Stromal cell of bone marrow (primary cell): ENCODE measurements around the gene HIC2.
"Not testable (repeated sequence)": the region's sequence is repeated elsewhere in the genome, so short reads cannot be mapped to it uniquely, and the experiment has no call there.

Source experiments
- DNase-seq: peaks from one replicate; pipeline ENCODE4 v3.0.0-alpha.2; 2012; ENCODE audit warnings: low read depth

The HIC2 gene, protein sequence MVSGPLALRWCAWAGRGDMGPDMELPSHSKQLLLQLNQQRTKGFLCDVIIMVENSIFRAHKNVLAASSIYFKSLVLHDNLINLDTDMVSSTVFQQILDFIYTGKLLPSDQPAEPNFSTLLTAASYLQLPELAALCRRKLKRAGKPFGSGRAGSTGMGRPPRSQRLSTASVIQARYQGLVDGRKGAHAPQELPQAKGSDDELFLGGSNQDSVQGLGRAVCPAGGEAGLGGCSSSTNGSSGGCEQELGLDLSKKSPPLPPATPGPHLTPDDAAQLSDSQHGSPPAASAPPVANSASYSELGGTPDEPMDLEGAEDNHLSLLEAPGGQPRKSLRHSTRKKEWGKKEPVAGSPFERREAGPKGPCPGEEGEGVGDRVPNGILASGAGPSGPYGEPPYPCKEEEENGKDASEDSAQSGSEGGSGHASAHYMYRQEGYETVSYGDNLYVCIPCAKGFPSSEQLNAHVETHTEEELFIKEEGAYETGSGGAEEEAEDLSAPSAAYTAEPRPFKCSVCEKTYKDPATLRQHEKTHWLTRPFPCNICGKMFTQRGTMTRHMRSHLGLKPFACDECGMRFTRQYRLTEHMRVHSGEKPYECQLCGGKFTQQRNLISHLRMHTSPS

GRCh38 chr22:21417227-21417746, at the start of gene HIC2:
Gene HIC2, plus strand, starts transcription at chr22:21417371. Its CDS starts 25,461 bp downstream, at chr22:21442832.
- DNase-seq: not testable (repeated sequence)

GRCh38 chr22:21368603-21369310, 48.4 kb upstream of the HIC2 start:
- not testable (repeated sequence) for DNase-seq

- DNase-seq: not testable (repeated sequence)
These were observed 41.3 kb upstream of the HIC2 start for GRCh38 chr22:21375880-21376279.

DNA sequence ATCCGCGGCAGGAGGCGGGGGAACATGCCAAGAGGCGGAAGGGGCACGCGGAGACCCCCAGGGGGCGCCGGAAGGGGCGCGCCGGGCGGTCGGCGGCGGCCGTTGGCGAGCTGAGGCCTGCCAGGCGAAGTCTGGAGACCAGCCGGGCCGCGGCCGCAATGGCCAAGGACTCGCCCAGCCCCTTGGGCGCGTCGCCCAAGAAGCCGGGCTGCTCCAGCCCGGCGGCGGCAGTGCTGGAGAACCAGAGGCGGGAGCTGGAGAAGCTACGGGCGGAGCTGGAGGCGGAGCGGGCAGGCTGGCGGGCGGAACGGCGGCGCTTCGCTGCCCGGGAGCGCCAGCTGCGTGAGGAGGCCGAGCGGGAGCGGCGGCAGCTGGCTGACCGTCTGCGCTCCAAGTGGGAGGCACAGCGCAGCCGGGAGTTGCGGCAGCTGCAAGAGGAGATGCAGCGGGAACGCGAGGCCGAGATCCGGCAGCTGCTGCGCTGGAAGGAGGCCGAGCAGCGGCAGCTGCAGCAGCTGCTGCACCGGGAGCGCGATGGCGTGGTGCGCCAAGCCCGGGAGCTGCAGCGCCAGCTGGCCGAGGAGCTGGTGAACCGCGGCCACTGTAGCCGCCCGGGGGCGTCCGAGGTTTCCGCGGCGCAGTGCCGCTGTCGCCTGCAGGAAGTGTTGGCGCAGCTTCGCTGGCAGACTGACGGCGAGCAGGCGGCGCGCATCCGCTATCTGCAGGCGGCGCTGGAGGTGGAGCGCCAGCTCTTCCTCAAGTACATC, 33.3 kb upstream of the HIC2 start, which contains the start of gene RIMBP3B:
TSS of gene RIMBP3B (plus strand) at position 51 of the 767 bp plus-strand sequence. CDS start at position 159, 108 bp downstream.
- not testable (repeated sequence) for DNase-seq

DNA sequence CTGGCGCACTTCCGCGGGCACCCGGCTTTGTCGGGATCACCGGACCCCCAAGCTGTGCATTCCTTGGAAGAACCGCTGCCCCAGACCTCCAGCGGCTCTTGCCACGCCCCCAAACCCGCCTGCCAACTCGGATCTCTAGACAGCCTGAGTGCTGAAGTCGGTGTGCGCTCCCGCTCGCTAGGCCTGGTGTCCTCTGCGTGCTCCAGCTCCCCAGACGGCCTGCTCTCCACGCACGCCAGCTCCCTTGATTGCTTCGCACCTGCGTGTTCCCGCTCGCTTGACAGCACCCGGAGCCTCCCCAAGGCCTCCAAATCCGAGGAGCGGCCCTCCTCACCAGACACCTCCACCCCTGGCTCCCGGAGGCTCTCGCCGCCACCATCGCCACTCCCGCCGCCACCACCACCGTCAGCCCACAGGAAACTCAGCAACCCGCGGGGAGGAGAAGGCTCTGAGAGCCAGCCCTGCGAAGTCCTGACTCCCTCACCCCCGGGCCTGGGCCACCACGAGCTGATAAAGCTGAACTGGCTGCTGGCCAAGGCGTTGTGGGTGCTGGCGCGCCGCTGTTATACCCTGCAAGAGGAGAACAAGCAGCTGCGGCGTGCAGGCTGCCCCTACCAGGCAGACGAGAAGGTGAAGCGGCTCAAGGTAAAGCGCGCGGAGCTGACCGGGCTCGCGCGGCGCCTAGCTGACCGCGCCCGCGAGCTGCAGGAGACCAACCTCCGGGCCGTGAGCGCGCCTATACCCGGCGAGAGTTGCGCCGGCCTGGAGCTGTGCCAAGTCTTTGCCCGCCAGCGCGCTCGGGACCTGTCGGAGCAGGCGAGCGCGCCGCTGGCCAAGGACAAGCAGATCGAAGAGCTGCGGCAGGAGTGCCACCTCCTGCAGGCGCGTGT, 32.5 kb upstream of the HIC2 start:
- DNase-seq: not testable (repeated sequence)

GRCh38 chr22:21389480-21389879, 27.7 kb upstream of the HIC2 start:
- DNase-seq: not testable (repeated sequence)

- DNase-seq: not testable (repeated sequence)
These were observed 27.2 kb upstream of the HIC2 start for GRCh38 chr22:21390013-21390412.

DNA sequence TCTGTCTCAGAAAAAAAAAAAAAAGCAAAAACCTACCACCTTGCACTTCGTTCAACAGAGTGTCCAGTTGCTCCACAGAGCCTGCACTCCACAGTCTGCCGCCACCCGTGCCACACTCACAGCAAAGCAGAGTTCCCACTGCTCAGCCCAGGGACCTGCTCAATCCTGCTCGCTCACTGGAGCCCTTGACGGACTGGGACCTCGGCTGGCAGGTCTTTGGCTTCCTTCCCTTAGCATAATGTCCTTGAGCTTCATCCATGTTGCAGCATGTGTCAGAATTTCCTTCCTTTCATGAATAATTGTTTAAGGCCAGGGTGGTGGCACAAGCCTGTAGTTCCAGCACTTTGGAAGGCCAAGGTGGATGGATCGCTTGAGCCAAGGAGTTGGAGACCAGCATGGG, 22.6 kb upstream of the HIC2 start:
- DNase-seq: not testable (repeated sequence)

- DNase-seq: not testable (repeated sequence)
These were observed 15.8 kb upstream of the HIC2 start for GRCh38 chr22:21401197-21401969.

DNA sequence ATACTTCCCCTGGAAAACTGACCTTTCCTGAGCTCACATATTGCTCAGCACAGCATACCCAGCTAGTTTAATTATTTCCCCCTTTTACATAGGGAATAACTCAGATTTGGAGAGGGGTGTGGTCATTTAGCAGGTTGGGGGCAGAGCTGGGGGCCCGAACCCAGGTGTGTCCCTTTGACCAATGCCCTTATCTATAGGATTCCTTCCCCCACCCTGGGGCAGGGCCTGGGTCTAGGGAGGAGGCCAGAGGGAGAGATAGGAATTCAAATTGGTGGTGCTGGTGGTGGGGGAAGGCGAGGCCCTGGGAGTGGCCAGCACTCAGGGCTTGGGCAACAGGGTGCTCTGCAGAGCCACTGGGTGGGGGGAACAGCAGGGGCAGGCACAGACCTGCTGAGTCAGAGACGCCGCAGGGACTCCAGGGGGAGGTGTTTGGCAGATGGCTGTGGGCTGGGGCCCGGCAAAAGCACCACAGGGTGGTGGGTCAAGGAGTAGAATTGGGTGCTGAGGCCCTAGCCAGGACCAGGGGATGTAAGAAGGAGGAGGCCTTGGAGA, 14.3 kb upstream of the HIC2 start:
- DNase-seq: not testable (repeated sequence)

GRCh38 chr22:21407139-21407538, 10.0 kb upstream of the HIC2 start:
- DNase-seq: not testable (repeated sequence)

- not testable (repeated sequence) for DNase-seq
These were observed 9.4 kb upstream of the HIC2 start for GRCh38 chr22:21407792-21408191.

- DNase-seq: not testable (repeated sequence)
These were observed 796 bp upstream of the HIC2 start for GRCh38 chr22:21416375-21416774.

GRCh38 chr22:21417853-21418252, 682 bp downstream of the HIC2 start:
- DNase-seq: not testable (repeated sequence)

DNA sequence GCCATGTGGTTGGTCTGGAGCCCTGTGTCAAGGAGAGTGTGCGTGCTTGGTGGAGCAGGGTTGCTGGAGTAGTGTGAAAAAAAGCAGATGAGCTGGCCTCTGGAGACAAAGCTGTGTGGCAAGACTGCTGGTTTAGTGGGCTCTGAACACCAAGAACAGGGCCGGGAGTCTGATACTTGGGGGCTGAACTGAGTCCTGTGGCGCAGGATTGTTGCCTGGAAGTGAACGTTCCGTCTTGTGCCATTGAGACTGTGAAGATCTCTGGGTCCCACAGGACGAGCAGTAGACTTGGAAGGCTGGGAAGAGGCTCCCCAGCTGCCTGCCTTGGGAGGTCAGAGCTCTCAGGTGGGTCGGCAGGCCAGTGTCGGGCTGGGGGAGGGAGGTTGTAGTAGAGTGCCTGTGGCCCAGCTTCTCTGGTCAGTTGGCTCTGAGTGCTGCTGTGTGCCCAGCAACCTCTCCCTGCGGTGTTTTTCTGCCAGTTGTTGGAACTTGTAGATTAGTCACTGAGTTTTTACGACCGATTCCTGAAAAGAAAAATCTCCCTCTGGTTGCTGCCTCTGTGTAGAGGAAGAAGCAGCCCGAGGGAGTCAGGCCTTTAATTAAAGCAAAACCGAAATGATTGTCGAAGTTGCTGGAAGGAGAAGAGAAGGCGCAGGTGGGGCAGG, 1.9 kb downstream of the HIC2 start:
- DNase-seq: not testable (repeated sequence)

DNA sequence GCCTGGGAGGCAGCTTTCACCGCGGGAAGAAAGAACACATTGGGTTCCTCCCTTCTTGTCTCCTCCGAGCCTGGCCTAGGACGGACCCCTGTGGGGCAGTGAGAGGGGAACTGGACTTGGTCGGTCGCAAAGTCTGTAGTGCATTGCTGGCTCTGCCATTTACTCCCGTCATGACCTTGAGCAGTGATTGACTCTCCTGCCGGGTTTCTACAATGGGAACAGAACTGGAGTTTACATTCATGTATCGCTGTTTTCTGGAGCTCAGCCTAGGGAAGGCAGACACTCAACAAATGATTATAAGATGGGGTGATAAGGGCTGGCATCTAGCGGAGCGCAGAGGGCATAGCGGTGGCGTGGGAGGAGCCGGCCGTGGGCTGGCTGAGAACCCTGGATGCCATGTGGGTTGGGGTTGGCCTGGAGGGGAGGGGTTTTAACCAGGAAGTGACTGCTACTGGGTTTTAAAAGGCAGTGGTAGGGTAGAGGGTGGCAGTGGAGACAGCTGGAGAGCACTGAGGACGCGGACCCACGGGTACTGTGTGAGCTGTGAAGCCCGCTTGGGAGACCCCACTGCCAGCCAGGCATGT, 3.1 kb downstream of the HIC2 start:
- not testable (repeated sequence) for DNase-seq

DNA sequence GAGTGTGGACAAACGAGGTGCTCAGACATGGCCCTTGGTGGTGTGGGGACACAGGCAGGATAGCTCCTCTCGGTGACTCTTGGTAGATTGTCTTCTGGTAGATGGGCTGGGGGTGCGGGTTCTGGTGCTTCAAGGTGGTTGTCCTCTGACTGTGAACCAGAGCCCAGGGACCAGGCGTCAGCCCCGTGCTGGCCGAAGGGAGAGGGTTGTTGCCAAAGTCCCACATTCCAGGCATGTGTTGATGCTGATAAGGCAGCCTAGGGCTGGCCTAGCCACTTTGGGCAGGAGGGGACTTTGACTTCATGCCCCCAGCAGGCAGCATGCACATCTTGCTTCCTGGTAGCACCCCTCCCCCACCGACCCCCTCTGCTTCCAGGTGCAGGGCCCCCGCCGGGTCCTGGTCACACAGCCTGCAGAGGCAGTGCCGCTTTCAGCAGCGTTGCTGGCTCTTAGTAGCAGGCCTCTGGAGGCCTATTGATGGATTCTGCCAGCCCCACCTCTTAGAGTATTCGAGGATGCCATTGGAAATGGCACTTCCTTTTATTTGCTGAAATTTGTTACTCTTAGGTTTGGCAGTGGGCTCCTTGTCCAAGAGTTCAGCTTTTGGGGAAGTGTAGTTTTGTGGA, 7.0 kb downstream of the HIC2 start:
- DNase-seq: not testable (repeated sequence)
